Keratinocyte (primary cell): Measurements from ENCODE around the gene SCMH1.

Experiments
- CTCF ChIP-seq, 3 experiments: IDR thresholded peaks in 1 of 3; conservative IDR thresholded peaks in 1 of 3; optimal IDR thresholded peaks in 1 of 3; 2 replicates in 2 of 3; 3 replicates in 1 of 3; pipeline versions ENCODE3 to v1.5.1; 2011; ENCODE audit warnings: low read length in 3 of 3, mild to moderate bottlenecking in 3 of 3, moderate library complexity in 2 of 3, control low read depth in 1 of 3, inconsistent platforms in 1 of 3; ENCODE audit not compliant: insufficient read depth in 2 of 3; ENCODE audit errors: extremely low read depth in 1 of 3
- EZH2 ChIP-seq: IDR thresholded peaks from one replicate; pipeline ENCODE4 v1.6.1; 2012; ENCODE audit warnings: inconsistent platforms, mild to moderate bottlenecking, low read length, moderate library complexity

- TF ChIP-seq CTCF (optimal IDR thresholded peaks at IDR 0.05 in 1 of 3, IDR thresholded peaks at IDR 0.05 in 1 of 3, conservative IDR thresholded peaks at IDR 0.05 in 1 of 3; ENCODE audit: extremely low read depth in 1 of 3, insufficient read depth in 2 of 3, low read length in 3 of 3) (no peak), EZH2 (no peak)
Measured at GRCh38 chr1:41218152-41218551, 24.0 kb downstream of the SCMH1 start.
